Breast epithelium (tissue), 3 donors: ENCODE data around the gene GABPB2.

Experiments used
- POLR2A ChIP-seq: fragments of 450-650 bp; IDR thresholded peaks from one replicate; pipeline ENCODE4 v1.6.1; 2016; ENCODE audit warnings: antibody characterized with exemption, mild to moderate bottlenecking, moderate library complexity
- TF ChIP-seq, protein P1 (sequence below), 3 donors: fragments of 450-650 bp; IDR thresholded peaks; one replicate each; pipeline ENCODE4 v1.5.1; 2016 to 2017; ENCODE audit warnings: antibody characterized with exemption in 3 of 3, mild to moderate bottlenecking in 3 of 3, moderate library complexity in 3 of 3

DNA sequence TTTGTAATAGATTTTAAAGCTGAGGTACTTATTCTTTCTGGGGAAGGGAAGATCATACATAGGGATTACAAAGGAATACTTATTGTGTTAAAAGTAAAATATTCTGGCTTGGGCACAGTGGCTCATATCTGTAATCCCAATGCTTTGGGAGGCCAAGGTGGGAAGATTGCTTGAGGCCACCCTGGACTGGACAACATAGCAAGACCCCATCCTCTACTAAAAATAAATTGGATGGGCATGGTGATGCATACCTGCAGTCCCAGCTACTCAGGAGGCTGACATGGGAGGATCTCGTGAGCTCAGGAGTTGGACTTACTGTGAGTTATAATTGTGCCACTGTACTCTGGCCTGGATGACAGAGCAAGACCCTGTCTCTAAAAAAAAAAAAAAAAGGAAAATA is 27.6 kb downstream of the GABPB2 start:
- TF ChIP-seq, protein P1, sequence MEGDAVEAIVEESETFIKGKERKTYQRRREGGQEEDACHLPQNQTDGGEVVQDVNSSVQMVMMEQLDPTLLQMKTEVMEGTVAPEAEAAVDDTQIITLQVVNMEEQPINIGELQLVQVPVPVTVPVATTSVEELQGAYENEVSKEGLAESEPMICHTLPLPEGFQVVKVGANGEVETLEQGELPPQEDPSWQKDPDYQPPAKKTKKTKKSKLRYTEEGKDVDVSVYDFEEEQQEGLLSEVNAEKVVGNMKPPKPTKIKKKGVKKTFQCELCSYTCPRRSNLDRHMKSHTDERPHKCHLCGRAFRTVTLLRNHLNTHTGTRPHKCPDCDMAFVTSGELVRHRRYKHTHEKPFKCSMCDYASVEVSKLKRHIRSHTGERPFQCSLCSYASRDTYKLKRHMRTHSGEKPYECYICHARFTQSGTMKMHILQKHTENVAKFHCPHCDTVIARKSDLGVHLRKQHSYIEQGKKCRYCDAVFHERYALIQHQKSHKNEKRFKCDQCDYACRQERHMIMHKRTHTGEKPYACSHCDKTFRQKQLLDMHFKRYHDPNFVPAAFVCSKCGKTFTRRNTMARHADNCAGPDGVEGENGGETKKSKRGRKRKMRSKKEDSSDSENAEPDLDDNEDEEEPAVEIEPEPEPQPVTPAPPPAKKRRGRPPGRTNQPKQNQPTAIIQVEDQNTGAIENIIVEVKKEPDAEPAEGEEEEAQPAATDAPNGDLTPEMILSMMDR (IDR thresholded peaks at IDR 0.05), result no peak
- TF ChIP-seq POLR2A, result no peak
